B cell (primary cell): ENCODE results near the gene MALRD1. TPM values are rescaled to one million over a fixed set of nuclear protein-coding genes. Genes with fewer than 3 reads are reported as not detected.

Experiments
- ATAC-seq: fragments of 200-7000 bp; cut with Tn5 transposase; one replicate; pipeline ENCODE4 v1.10.0; 2021; ENCODE audit warnings: low read depth, mild to moderate bottlenecking, moderate number of reproducible peaks, moderate library complexity
- CTCF ChIA-PET: fragments of 350-600 bp; sonication (Branson Sonifier 250); formaldehyde crosslinking; loops from one replicate; lab custom pipeline; 2021; ENCODE audit warnings: antibody characterized with exemption, inconsistent platforms; lab: Charles Lee
- POLR2A ChIA-PET: fragments of 350-600 bp; sonication (Branson Sonifier 250); formaldehyde crosslinking; loops from one replicate; lab custom pipeline; 2021; ENCODE audit warnings: antibody characterized with exemption; lab: Charles Lee
- DNase-seq: peaks from one replicate; pipeline ENCODE4 v3.0.0; 2013
- H2AFZ ChIP-seq: 2 replicates; pipeline ENCODE4 v1.6.1; 2012; ENCODE audit warnings: mild to moderate bottlenecking, low read depth, low read length; ENCODE audit not compliant: insufficient read depth, poor library complexity, severe bottlenecking
- H3K27ac ChIP-seq, 2 donors: 1 replicate in 1 of 2; 2 replicates in 1 of 2; pipeline ENCODE4 v1.5.1; 2012 to 2013; ENCODE audit warnings: low read length in 2 of 2, mild to moderate bottlenecking in 2 of 2, moderate library complexity in 1 of 2
- H3K27me3 ChIP-seq, 4 experiments: fragments of 200-600 bp in 1 of 4; sonication (generic) in 1 of 4; replicated peaks in 1 of 4; 1 replicate in 2 of 4; 2 replicates in 2 of 4; pipeline versions ENCODE4 v1.6.1 to v1.7.0; 2013 to 2016; ENCODE audit warnings: low read length in 3 of 4, mild to moderate bottlenecking in 2 of 4, mixed read lengths in 1 of 4, moderate library complexity in 1 of 4; ENCODE audit not compliant: insufficient read depth in 4 of 4, control insufficient read depth in 3 of 4; ENCODE audit errors: control extremely low read depth in 1 of 4
- H3K36me3 ChIP-seq, 2 experiments: replicated peaks in 1 of 2; 1 replicate in 1 of 2; 2 replicates in 1 of 2; pipeline versions ENCODE4 v1.6.1 to v1.7.1; 2013; ENCODE audit warnings: low read length in 1 of 2; ENCODE audit not compliant: insufficient read depth in 2 of 2, control insufficient read depth in 1 of 2; ENCODE audit errors: control extremely low read depth in 1 of 2, extremely low read depth in 1 of 2
- H3K4me1 ChIP-seq, 2 donors: fragments of 200-600 bp in 1 of 2; sonication (generic) in 1 of 2; 1 replicate in 1 of 2; 2 replicates in 1 of 2; pipeline versions ENCODE4 v1.5.1 to v1.6.1; 2013 to 2017; ENCODE audit warnings: low read length in 2 of 2; ENCODE audit not compliant: control insufficient read depth in 2 of 2, insufficient read depth in 2 of 2
- H3K4me2 ChIP-seq: replicated peaks from 2 replicates; pipeline ENCODE3; 2012; ENCODE audit warnings: mild to moderate bottlenecking, low read depth, low read length; ENCODE audit not compliant: poor library complexity, severe bottlenecking
- H3K4me3 ChIP-seq, 5 experiments: fragments of 200-600 bp in 1 of 5; sonication (generic) in 1 of 5; 1 replicate in 3 of 5; 2 replicates in 2 of 5; pipeline versions ENCODE4 v1.5.1 to v1.7.0; 2011 to 2016; ENCODE audit warnings: low read length in 4 of 5, mild to moderate bottlenecking in 4 of 5, low read depth in 2 of 5, control low read depth in 1 of 5, moderate library complexity in 1 of 5; ENCODE audit not compliant: insufficient read depth in 1 of 5; ENCODE audit errors: control extremely low read depth in 1 of 5, extremely low read depth in 1 of 5
- H3K79me2 ChIP-seq: fragments of 200-600 bp; sonication (generic); one replicate; pipeline ENCODE4 v1.6.0; 2016; ENCODE audit warnings: low read length; ENCODE audit not compliant: control insufficient read depth, insufficient read depth
- H3K9ac ChIP-seq: fragments of 200-600 bp; sonication (generic); 2 replicates; pipeline ENCODE4 v1.6.1; 2017; ENCODE audit warnings: mild to moderate bottlenecking, low read length, moderate library complexity
- H3K9me3 ChIP-seq, 3 donors: one replicate each; pipeline versions ENCODE4 v1.6.1 to v1.7.1; 2013; ENCODE audit warnings: low read length in 2 of 3; ENCODE audit not compliant: control insufficient read depth in 2 of 3, insufficient read depth in 1 of 3; ENCODE audit errors: control extremely low read depth in 1 of 3
- H4K20me1 ChIP-seq: 2 replicates; pipeline ENCODE4 v1.6.0; 2012; ENCODE audit warnings: mild to moderate bottlenecking, low read length; ENCODE audit not compliant: insufficient read depth, control insufficient read depth, poor library complexity, severe bottlenecking
- H3K27ac Mint-ChIP-seq: one replicate; pipeline ENCODE4 v1.8.0; 2021; ENCODE audit warnings: mixed read lengths
- H3K27me3 Mint-ChIP-seq: one replicate; pipeline ENCODE4 v1.8.0; 2021; ENCODE audit warnings: mixed read lengths
- H3K4me1 Mint-ChIP-seq: one replicate; pipeline ENCODE4 v1.8.0; 2021; ENCODE audit warnings: mixed read lengths
- H3K4me3 Mint-ChIP-seq: one replicate; pipeline ENCODE4 v1.8.0; 2021; ENCODE audit warnings: mixed read lengths
- H3K9me3 Mint-ChIP-seq: one replicate; pipeline ENCODE4 v1.8.0; 2022; ENCODE audit warnings: mixed read lengths; ENCODE audit not compliant: insufficient read depth
- CTCF ChIP-seq: fragments of 200-600 bp; IDR thresholded peaks from one replicate; pipeline ENCODE4 v1.8.0; 2022; ENCODE audit warnings: antibody characterized with exemption, mild to moderate bottlenecking
- EZH2 ChIP-seq: IDR thresholded peaks from 2 replicates; pipeline ENCODE4 v1.6.1; 2012; ENCODE audit warnings: borderline replicate concordance, low read depth, mild to moderate bottlenecking, moderate library complexity, low read length; ENCODE audit not compliant: insufficient read depth, poor library complexity, severe bottlenecking
- WGBS: methylation state at CpG from one replicate; pipeline ENCODE4 v1.1.5; 2013; ENCODE audit warnings: missing lambda C conversion rate; ENCODE audit not compliant: insufficient coverage; 5-methylcytosine and 5-hydroxymethylcytosine counted together
- intact Hi-C: fragments of 100-400 bp; cut with micrococcal nuclease; formaldehyde crosslinking; loops from one replicate; pipeline ENCODE4 v1.10.0; 2022
- polyA plus RNA-seq: library from polyadenylated mRNA; depleted of rRNA; stranded (reverse); fragments of >200 nt; gene quantifications from 2 replicates; pipeline ENCODE4 v1.2.3, GENCODE V29; 2012
- total RNA-seq, 2 donors: library from RNA; stranded (reverse); fragments of 120-200 nt in 1 of 2; gene quantifications; 1 replicate in 1 of 2; 2 replicates in 1 of 2; pipeline versions ENCODE4 v1.2.3 to v1.2.4, GENCODE V29; 2013 to 2022

The MALRD1 gene
- total and polyA plus RNA-seq, 2 donors (not counting 1 experiment from before 2014, with no cell fraction given), result not detected

GRCh38 chr10:19606968-19607367 lies 558.4 kb downstream of the MALRD1 start:
- H3K4me3 Mint-ChIP-seq, result no peak overlapping the region
- CTCF ChIA-PET, result no interaction called here
- H3K4me1 Mint-ChIP-seq, result no peaks in the 10 kb centered on the region
- Histone ChIP-seq H3K27me3 (no peaks in the 10 kb centered on the region), H2AFZ (no peak overlapping the region), H4K20me1 (no peaks in the 10 kb centered on the region), H3K4me3 (no peak overlapping the region), H3K79me2 (no peaks in the 10 kb centered on the region), H3K4me2 (no peak overlapping the region), H3K4me1 (no peaks in the 10 kb centered on the region), H3K36me3 (no peaks in the 10 kb centered on the region), H3K27ac (no peak overlapping the region), H3K9me3 (no peaks in the 10 kb centered on the region), H3K9ac (no peak overlapping the region)
- ATAC-seq, result no peak
- POLR2A ChIA-PET, result no interaction called here
- intact Hi-C loops, result no loop called here
- H3K27me3 Mint-ChIP-seq, result no peaks in the 10 kb centered on the region
- 45% methylated on average over 1 of the region's 4 CpGs for WGBS
- DNase-seq, result no peak
- no peak overlapping the region for H3K27ac Mint-ChIP-seq
- no peaks in the 10 kb centered on the region for H3K9me3 Mint-ChIP-seq
- TF ChIP-seq CTCF, result no peak
- TF ChIP-seq EZH2, result no peak

- no peak overlapping the region for H3K4me3 ChIP-seq
- H3K79me2 ChIP-seq, result no peaks in the 10 kb centered on the region
- H2AFZ ChIP-seq, result no peak overlapping the region
- no peak overlapping the region for H3K4me3 Mint-ChIP-seq
- ATAC-seq, result no peak
- H3K36me3 ChIP-seq, result no peaks in the 10 kb centered on the region
- intact Hi-C loops, result no loop called here
- no peak overlapping the region for H3K9ac ChIP-seq
- no peak overlapping the region for H3K4me2 ChIP-seq
- no peaks in the 10 kb centered on the region for H3K4me1 ChIP-seq
- no peaks in the 10 kb centered on the region for H3K9me3 Mint-ChIP-seq
- H4K20me1 ChIP-seq, result no peaks in the 10 kb centered on the region
- no peak for DNase-seq
- H3K9me3 ChIP-seq, result no peaks in the 10 kb centered on the region
- H3K27me3 Mint-ChIP-seq, result no peaks in the 10 kb centered on the region
- H3K27me3 ChIP-seq, result no peaks in the 10 kb centered on the region
- no peak for TF ChIP-seq EZH2
- no peak for TF ChIP-seq CTCF
- no peak overlapping the region for H3K27ac Mint-ChIP-seq
- ChIA-PET CTCF (no interaction called here), POLR2A (no interaction called here)
- H3K4me1 Mint-ChIP-seq, result no peaks in the 10 kb centered on the region
- H3K27ac ChIP-seq, result no peak overlapping the region
Measured at GRCh38 chr10:19611775-19612174, 563.2 kb downstream of the MALRD1 start.
